Cardiac muscle cell (in vitro differentiated cells and primary cell): Measurements from ENCODE around the gene KIAA1210. TPM values are rescaled to one million over a fixed set of nuclear protein-coding genes. Genes with fewer than 3 reads are reported as not detected.
A peak's percentile ranks its signal among the peaks of the same experiment; 100 is the strongest.

Experiments
- DNase-seq, 2 donors: peaks; one replicate each; pipeline versions ENCODE4 v3.0.0 to v3.0.0-alpha.2; 2010 to 2017; ENCODE audit warnings: low read depth in 1 of 2, low spot score in 1 of 2
- H3K27ac ChIP-seq: fragments of 200-600 bp; sonication (generic); 2 replicates; pipeline ENCODE4 v1.5.1; 2016
- H3K27me3 ChIP-seq: fragments of 200-600 bp; sonication (generic); 2 replicates; pipeline ENCODE4 v1.6.0; 2016; ENCODE audit warnings: control low read depth
- H3K36me3 ChIP-seq: fragments of 200-600 bp; sonication (generic); 2 replicates; pipeline ENCODE4 v1.5.1; 2016; ENCODE audit warnings: control low read depth
- H3K4me1 ChIP-seq: fragments of 200-600 bp; sonication (generic); 2 replicates; pipeline ENCODE4 v1.8.1; 2017; ENCODE audit warnings: low read depth, mild to moderate bottlenecking, mixed run types
- H3K4me3 ChIP-seq: fragments of 200-600 bp; sonication (generic); 2 replicates; pipeline ENCODE4 v1.5.1; 2016; ENCODE audit warnings: mild to moderate bottlenecking
- H3K9me3 ChIP-seq: fragments of 200-600 bp; sonication (generic); 2 replicates; pipeline ENCODE4 v1.5.1; 2017; ENCODE audit warnings: low read depth, mild to moderate bottlenecking, control low read depth
- CTCF ChIP-seq: IDR thresholded peaks from 2 replicates; pipeline ENCODE4 v1.5.1; 2012; ENCODE audit warnings: low read depth, mild to moderate bottlenecking, low read length
- polyA plus RNA-seq: library from polyadenylated mRNA; unstranded; fragments of >200 nt; fragmentation: Nextera tagmentation; extraction: Ambion mirVana; gene quantifications from 2 replicates; pipeline ENCODE4 v1.2.1, GENCODE V29; 2016
- total RNA-seq: library from RNA; depleted of rRNA; stranded (reverse); fragments of >200 nt; gene quantifications from 2 replicates; pipeline ENCODE4 v1.2.3, GENCODE V29; 2016

KIAA1210 gene
- total and polyA plus RNA-seq, 2 experiments from 2014 or later, result not detected

DNA sequence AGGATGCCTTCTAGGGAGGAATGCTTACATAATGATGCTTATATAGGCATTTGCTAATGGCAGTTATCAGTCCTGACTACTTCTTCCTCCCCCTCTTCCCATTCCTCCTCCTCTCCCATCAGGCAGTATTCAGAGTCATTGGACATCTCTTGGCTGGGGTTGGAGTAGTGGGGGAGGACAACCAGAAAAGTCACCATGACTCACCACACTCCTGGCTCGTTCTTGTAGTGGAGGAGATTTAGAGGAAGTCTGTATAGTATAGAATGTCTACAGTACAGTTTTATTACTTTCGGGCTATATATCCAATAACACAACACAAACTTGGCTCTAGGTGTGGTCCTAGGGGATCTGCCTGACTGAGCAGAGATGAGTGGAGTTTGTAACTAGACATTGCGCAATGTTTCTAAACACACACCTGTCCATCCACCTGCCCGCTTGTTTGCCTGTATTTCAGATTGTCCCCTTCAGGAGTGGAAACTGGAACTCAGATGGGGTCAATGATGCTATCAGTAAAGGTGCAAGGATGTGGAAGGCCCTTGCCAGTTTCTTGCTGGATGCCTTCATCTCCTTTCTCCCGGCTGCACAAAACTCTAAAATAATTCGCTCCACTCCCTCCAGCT lies 27.9 kb upstream of the KIAA1210 start:
- H3K4me1 ChIP-seq, result no peaks in the 10 kb centered on the region
- TF ChIP-seq CTCF, result no peak
- no peak overlapping the region for H3K27ac ChIP-seq
- H3K36me3 ChIP-seq, result no peaks in the 10 kb centered on the region
- no peak overlapping the region for H3K4me3 ChIP-seq
- H3K9me3 ChIP-seq, result no peaks in the 10 kb centered on the region
- no peaks in the 10 kb centered on the region for H3K27me3 ChIP-seq
- DNase-seq, result peak in 1 of 2 donors; percentile 81

DNA sequence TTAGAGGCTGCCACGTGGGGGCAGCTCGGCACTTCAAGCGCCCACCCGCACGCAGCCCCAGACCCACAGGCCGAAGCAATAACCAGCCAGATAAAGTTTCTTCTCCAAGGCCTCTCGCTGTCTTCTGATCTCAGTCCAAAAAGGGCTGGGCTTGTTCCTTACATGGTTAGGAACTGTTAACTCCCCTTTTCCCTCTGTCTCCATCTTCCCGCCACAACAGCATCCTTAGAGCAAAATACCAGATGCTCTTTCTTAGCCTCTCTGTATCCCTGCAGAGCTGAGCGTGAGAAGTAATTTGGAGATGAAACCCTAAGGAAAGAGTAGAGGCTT lies 23.4 kb upstream of the KIAA1210 start:
- Histone ChIP-seq H3K27ac (no peak overlapping the region), H3K4me3 (no peak overlapping the region), H3K9me3 (no peaks in the 10 kb centered on the region), H3K4me1 (no peaks in the 10 kb centered on the region), H3K27me3 (no peaks in the 10 kb centered on the region), H3K36me3 (no peaks in the 10 kb centered on the region)
- no peak for TF ChIP-seq CTCF
- peak in 1 of 2 donors; percentile 30 for DNase-seq

DNA sequence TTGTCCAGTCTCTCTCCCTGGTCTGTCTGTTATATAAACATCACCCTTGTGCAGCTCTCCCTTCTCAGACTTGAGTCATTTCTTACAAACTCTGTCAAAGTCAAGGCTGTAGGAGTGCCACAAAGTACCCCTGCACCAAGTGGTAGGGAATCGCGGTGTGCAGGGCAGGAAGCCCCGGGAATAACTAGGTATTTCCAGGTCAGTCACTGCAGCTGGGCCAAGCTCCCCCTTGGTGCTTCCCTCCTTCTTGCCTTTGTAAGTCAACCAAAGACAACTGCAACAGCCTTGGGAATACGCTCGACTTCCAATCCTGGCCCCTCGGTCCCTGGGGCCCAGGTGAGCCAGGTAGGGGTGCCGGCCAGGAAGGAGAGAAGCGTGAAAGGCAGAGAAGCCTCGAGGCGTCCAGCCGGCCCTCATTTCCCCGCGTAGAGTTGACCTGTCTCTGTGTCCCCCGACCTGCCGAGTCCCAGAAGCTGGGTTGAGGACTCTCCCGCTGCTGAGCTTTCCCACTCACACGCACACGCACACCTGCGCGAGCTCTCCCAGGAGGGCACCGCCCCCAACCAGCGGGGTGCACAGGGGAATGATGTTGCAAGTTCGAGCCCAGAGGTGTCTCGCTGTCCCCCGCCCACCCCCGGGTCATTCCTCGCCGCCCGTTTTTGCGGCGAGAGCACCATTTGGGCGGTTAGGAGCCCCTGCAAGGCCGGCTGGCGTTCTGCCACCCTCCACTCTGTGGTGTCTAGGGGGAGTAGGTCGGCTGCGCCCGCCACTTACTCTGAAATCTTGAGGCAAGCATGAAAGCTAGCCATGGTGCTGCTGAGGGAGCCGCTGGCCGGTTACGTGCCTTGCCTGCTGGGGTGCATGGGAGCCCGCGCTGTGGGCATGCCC lies 22.8 kb upstream of the KIAA1210 start:
- no peak for DNase-seq
- Histone ChIP-seq H3K27me3 (no peaks in the 10 kb centered on the region), H3K9me3 (no peaks in the 10 kb centered on the region), H3K4me3 (no peak overlapping the region), H3K4me1 (no peaks in the 10 kb centered on the region), H3K36me3 (no peaks in the 10 kb centered on the region), H3K27ac (no peak overlapping the region)
- no peak for TF ChIP-seq CTCF

DNA sequence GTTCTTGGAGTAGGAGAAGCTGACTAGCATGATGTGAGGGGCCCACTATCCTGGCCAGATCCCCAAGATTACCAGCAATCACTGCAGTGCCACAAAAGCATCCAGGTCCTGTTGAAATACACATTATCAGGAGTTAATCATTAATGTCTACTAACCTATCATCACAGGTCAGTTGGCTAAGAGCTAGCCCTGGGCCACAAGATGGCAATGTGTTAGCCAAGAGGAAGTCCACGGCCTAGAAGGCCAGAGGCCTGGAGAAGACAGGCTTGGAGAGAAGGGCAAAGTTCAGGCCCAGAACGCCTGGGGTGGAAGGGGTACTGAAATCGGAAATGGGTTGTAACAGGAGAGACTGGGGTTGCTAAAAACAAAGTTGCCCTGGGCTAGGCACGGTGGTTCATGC lies 19.9 kb upstream of the KIAA1210 start:
- no peak for TF ChIP-seq CTCF
- H3K27ac ChIP-seq, result no peak overlapping the region
- H3K9me3 ChIP-seq, result no peaks in the 10 kb centered on the region

DNA sequence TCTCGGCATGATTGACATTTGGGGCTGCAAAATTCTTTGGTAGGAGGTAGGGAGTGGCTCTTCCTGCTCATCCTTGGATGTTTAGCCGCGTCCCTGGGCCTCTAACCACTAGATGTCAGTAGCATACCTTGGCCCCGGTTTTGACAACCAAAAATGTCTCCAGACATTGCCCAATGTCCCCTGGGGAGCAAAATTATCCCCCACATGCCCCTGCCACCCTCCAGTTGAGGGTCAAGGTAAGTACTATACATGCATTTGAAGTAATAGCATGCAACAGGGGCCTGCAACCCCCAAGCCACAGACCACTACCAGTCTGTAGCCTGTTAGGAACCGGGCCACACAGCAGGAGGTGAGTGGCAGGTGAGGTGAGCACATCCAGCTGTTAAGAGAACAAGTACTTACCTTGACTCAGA lies 17.6 kb upstream of the KIAA1210 start:
- Histone ChIP-seq H3K36me3 (no peaks in the 10 kb centered on the region), H3K9me3 (no peaks in the 10 kb centered on the region), H3K4me3 (no peak overlapping the region), H3K4me1 (no peaks in the 10 kb centered on the region), H3K27me3 (no peaks in the 10 kb centered on the region), H3K27ac (no peak overlapping the region)
- DNase-seq, result peak; percentile 6 to 34
- TF ChIP-seq CTCF, result peak; percentile 63

More for the DNA sequence above, 19.9 kb upstream of the KIAA1210 start:
- no peaks in the 10 kb centered on the region for H3K36me3 ChIP-seq
- no peak for DNase-seq
- H3K27me3 ChIP-seq, result no peaks in the 10 kb centered on the region
- no peak overlapping the region for H3K4me3 ChIP-seq
- H3K4me1 ChIP-seq, result no peaks in the 10 kb centered on the region
